Measurements from ENCODE around the gene MBD3L3.
"Not testable (repeated sequence)": the region's sequence is repeated elsewhere in the genome, so short reads cannot be mapped to it uniquely, and the experiment has no call there.

MBD3L3 gene

DNA sequence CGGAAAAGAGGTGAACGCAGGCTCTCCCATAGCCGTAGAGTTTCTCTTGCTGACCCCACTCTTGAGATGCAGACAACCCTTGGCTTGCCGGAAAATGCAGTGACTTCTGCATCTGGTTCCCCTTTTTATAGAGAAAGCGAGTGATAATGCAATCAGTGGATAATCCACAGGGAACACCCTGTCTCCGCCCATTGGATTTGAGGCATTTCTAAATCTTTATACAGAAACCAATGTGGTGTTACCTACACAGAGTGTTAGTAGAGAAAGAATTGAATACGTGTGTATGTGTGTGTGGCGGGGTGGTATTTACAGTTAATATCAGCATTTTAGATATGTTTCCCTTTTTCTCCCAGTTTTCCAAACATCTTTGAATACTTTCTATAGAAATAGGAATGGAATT lies at the start of gene MBD3L3:
Gene MBD3L3, minus strand, starts transcription at position 101 of the 400 bp plus-strand sequence. Its CDS starts 71 bp downstream, at position 30.
- intact Hi-C loops (cut with DNase I); DNase-seq: not testable (repeated sequence)

DNA sequence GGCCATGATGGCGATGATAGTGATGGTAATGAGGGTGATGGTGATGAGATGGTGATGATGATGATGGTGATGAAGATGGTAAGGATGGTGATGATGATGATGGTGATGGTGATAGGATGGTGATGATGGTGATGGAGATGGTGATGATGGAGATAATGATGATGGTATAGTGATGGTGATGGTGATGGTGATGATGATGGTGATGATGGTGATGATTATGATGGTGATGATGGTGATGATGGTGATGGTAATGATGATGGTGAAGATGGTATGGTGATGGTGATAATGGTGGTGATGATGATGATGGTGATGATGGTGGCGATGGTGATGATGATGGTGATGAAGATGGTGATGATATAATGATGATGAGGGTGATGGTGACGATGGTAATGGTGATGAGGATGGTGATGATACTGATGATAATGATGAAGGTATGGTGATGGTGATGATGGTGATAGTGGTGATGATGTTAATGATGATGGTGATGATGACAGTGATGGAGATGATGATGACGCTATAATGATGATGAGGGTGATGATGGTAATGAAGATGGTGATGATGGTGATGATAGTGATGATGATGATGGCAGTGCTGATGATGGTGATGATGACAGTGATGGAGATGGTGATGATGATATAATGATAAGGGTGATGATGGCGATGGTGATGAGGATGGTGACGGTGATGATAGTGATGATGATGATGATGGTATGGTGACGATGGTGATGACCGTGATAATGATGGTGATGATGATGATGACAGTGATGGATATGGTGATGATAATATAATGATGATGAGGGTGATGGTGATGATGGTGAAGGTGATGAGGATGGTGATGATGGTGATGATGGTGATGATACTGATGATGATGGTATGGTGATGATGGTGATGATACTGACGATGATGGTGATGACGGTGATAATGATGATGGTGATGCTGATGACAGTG lies 48.5 kb upstream of the MBD3L3 start:
- intact Hi-C loops (cut with DNase I), result no loop called here
- DNase-seq, result no peak

DNA sequence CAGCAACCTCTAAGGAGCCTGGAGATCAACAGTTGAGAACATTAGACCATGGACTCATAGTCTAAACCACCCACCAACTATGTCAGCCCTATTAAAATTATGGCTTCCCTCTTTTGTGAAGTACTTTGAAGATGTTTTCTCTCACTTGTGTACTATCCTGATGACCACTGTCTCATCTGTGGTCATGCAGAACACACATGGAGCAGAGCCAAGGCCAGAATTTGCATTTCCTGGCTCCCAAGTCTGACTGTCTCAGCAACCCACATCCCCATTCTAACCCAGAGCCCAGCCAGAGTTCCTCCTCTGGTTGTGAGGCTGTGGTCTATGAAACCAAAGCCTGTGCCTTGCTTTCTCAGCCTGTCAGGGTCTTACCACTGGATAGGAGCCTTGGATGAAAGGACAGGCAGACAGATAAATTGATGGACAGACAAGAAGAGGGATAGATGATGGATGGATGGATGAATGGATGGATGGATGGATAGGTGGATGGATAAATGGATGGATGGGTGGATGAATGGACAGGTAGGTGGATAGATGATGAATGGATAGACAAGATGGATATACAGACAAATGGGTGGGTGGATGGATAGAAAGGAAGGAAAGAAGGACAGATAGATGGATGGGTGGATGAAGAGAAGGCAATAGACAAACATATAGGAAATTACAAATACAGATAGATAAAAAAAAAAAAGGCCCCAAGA lies 46.4 kb upstream of the MBD3L3 start:
- intact Hi-C loops (cut with DNase I), result loop anchor here (5.0 kb wide), 1 partner anchor 187 kb away; the partner anchor contains the start of gene INSR
- DNase-seq, result peak in 1 of 10 donors; percentile 11

DNA sequence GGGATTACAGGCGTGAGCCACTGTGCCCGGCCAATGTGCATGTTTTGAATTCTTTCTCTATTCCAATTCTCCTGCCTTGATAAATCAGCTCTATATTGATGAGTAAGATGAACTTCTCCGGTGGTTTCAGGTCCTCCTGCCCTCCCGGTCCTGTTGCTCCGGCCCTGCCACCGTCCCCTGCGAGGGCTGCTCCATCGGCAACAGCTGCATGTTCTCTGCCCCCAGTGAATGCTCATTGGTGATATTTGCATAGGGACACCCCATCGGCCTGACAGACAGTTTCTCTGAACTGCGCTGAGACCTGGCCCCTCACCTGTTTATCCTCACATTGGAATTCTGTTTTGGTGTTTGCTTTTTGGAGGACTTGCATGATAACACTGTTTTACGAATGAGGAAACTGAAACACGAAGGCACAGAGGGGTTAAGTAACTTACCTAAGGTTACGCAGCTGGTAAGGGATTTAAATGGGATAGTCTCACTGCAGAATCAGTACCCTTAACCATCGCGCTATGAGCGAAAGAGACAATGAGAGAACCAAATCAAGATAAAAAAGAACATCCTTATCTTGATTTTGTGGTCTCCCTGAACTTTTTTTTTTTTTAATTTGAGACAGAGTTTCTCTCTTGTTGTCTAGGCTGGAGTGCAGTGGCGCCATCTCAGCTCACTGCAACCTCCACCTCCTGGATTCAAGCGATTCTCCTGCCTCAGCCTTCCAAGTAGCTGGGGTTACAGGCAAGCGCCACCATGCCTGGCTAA lies 43.2 kb upstream of the MBD3L3 start:
- DNase-seq, result no peak

DNA sequence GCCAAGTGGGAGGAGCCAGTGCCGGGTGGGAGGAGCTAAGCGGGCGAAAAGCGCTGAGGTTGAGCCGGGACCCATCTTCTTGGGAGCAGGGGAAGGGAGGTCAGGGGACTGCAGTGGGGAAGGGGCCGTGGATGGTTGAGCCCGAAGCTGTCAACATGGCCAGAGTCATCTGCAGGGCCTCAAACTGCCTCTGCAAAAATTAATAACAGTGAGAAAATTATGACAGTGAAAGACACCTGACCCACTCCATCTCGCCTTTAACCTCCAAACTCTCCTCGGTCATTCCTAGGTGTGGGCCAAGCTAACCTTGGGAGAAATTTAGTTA lies 41.1 kb upstream of the MBD3L3 start:
- intact Hi-C loops (cut with DNase I), result no loop called here
- DNase-seq, result peak in 1 of 10 donors; percentile 90

More for the DNA sequence above, 43.2 kb upstream of the MBD3L3 start:
- intact Hi-C loops (cut with DNase I), result loop anchor here (1.0 to 5.0 kb wide), 3 partner anchors 48 to 240 kb away; partner anchors contain the start of gene INSR

DNA sequence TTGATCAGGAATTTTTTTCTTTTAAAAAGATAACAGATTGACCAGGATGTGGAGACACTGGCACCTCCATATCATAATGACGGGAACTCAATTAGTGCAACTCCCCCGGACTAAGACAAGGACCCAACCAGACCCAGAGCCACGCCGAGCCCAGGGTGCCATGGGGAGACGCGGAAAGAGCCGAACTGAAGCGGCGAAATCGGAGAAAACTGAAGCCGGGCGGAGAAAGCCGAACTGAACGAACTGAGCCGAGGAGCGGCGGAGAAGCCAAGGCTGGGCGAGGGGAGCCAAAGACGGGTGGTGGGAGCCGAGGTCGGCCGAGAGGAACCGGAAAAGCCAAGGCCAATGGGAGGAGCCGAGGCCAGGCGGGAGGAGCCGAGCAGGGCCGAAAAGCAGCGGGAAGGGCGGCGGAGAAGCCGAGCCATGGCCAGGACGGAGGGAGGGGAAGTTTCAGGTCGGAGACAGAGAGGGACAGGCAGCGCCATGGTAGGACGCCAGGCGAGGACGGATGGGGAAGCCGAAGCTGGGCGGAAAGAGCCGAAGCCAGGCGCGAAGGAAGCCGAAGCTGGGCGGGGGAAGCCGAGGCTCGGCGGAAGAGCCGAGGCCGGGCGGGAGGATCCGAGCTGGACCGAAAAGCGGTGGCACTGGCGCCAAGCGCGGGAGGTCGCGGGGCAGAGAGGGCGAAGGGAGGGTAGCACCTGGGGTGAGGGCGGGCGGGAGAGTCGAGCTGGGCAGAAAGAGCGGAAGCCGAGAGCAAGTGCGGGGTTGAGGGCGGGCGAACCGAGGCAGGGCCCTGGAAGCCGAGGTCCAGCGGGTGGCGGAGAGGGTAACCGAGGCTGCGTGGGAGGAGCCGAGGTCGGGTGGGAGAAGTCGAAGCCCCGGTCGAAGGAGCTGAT lies 40.5 kb upstream of the MBD3L3 start:
- intact Hi-C loops (cut with DNase I), result no loop called here
- peak; percentile 80 to 98 (median 88) for DNase-seq

DNA sequence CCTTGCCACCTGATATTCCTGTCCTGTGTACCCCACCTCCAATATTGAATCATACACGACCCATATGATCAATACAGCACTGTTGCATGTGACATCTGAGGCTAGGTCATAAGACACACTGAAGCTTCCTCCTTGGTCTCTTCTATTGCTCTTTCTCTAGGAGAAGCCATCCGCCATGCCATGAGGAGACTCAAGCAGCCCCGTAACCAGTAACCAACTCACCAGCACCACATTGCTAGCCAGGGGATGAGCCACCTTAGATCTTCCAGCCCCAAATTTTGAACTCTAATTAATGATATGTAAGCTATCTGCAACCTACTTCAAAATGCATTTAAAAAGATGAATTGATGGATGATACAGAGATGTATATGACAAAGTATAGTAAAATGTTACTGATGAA lies 39.6 kb upstream of the MBD3L3 start:
- DNase-seq, result no peak
- intact Hi-C loops (cut with DNase I), result no loop called here

DNA sequence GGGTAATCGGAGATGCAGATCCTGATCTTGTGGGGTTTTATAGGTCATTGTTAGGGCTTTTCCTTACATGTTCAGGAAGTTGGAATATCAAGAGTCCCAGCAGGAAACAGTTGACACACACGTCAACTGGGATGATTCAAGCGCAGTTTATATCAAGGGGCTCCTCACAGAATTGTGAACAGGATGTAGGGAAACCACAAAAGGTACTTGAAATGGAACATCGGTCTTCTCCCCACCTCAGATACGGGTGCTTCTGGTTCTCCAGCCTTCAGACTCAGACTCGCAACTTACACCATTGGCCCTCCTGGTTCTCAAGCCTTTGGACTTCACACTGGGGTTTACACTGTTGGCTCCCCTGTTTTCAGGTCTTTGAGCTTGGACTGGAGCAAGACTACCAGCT lies 30.5 kb upstream of the MBD3L3 start:
- no peak for DNase-seq
- intact Hi-C loops (cut with DNase I), result no loop called here

DNA sequence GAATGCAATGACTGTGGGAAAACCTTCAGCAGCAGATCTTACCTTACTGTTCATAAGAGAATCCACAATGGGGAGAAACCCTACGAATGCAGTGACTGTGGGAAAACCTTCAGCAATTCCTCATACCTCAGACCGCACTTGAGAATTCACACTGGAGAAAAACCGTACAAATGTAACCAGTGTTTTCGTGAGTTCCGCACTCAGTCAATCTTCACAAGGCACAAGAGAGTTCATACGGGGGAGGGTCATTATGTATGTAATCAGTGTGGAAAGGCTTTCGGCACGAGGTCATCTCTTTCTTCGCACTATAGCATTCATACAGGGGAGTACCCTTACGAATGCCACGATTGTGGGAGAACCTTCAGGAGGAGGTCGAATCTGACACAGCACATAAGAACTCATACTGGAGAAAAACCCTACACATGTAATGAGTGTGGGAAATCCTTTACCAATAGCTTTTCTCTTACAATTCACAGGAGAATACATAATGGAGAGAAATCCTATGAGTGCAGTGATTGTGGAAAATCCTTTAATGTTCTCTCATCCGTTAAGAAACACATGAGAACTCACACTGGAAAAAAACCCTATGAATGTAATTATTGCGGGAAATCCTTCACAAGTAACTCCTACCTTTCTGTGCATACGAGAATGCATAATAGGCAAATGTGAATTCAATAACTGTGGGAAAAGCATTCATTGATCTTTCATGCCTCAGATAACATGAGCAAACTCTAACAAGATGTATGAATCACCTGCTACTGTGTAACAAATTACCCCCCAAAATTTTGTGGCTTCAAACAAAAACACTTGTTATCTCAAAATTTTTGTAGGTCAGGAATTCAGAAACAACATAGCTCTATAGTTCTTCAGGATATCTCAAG lies 24.8 kb upstream of the MBD3L3 start:
- intact Hi-C loops (cut with DNase I), result no loop called here
- no peak for DNase-seq

DNA sequence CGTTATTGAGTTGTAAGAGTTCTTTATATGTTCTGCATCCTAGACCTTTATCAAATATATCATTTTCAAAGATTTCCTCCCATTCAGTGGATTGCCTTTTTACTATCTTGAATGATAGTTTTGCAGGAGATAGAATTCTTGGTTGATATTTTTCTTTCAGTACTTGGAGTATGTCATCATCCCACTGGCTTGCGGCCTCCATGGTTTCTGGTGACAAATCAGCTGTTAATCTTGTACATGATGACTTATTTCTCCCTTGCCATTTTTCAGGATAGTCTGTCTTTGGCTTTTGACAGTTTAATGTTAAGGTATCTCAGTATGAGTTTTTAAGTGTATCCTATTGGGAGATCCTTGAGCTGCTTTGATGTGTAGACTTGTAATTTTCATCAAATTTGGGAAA lies 19.5 kb upstream of the MBD3L3 start:
- intact Hi-C loops (cut with DNase I), result no loop called here
- no peak for DNase-seq

DNA sequence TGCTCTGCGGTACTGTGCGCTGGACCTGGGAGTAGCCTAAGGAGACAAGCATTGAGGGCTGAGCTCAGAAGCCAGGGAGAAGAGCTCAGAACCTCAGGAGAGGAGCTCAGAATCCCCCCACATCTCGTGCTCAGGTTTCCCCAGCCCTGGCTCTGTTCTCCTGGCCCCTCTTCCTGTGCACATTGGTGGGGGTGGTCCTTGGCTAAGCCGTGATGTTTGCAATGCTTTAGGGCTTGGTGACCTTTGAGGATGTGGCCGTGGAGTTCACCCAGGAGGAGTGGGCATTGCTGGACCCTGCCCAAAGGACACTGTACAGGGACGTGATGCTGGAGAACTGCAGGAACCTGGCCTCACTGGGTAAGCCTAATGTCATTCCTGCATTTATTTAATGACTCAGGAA lies 17.7 kb upstream of the MBD3L3 start:
- DNase-seq, result no peak
- intact Hi-C loops (cut with DNase I), result no loop called here

DNA sequence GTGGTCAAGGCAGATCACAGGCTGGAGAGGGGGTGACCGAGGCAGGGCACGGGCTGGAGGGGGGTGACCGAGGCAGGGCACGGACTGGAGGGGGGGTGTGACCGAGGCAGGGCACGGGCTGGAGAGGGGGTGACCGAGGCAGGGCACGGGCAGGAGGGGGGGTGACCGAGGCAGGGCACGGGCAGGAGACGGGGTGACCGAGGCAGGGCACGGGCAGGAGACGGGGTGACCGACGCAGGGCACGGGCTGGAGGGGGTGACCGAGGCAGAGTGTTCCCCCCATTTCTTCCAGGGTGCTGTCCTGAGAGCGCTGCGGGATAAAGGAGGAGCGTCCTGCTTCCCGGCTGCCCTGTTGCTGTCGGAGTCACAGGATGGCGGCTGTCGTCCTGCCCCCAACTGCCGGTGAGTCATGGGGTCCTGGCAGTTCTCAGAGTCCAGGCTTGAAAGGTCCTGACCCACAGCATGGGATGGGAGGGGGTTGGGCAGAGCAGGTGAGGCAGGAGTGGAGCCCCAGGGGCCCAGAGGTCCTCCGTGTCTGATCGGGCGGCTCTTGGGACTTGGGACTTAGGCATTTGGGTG lies 16.3 kb upstream of the MBD3L3 start:
- intact Hi-C loops (cut with DNase I), result no loop called here
- DNase-seq, result no peak

DNA sequence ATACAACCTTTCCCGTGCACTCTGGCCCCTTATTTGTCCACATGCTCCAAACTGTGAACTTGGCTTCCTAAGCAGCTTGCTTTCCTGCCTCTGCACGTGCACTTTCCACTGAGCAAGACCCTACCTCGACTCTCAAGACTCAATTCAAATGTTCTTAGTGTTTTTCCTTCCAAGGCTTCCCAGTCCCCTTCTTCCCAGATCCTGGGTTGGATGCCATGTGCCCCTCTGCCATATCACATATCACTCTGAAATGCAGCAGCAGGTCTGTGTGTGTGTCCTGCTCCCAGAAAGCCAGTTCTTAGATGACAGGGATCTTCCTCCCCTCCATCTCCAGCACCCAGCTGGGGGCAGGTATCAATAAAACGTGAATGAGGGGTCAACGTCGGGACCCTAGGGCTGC lies 14.1 kb upstream of the MBD3L3 start:
- intact Hi-C loops (cut with DNase I), result no loop called here
- DNase-seq, result no peak

DNA sequence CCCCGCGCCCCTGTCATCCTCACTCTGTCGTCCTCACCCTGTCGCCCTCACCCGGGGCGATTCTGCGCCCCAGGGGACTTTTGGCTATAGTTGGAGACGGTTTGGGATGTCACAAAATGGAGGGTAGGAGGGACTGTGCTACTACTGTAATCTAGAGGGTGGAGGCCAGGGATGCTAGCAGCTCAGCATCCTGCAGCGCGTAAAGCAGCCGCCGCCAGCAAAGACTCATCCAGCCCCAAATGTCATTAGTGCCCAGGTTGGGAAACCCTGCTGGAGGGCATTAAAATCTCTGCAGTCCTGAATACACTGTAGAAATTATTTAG lies 11.4 kb upstream of the MBD3L3 start:
- no peak for DNase-seq
- intact Hi-C loops (cut with DNase I), result no loop called here

DNA sequence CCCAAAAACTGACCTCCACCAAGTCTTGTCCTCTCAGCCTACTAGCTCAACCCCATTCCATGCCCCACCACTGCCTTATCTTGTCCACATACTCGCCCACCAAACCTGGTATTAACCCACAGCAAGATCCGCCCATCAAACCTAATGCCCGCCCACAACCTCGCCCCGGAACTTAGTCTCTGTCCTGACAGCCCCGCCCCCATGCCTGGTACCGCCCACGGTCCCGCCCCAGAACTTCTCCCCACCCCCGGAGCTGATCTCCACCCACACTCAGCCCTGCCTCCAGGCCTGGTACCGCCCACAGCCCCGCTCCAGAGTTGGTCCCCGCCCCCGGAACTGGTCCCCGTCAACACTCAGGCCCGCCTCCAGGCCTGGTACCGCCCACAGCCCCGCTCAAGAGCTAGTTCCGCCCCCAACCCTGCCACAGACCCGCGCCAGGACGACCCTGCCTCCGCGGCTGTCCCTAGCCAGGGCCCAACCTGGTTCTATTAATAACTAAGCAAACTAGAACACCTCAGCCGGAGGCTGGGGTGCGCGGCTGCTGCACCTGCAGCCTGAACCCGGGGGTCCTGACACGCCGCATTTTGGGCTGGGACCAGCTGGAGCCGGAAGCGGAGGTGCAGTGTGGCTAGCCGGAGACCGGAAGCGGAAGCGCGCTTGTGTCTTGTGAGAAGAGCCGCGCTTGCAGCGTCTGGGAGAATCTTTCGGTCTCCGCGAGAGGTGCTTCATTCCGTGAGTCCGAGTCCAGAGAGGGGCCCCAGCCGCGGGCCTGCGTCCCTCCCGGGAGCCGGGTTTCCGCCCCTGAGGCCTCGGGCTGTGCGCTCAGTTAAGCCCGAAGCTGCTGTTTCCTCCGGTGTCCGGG lies 10.8 kb upstream of the MBD3L3 start, which contains the start of gene ZNF557:
Gene ZNF557, plus strand, starts transcription at position 662 of the 862 bp plus-strand sequence. CDS start 5,372 bp downstream, outside the sequence.
- intact Hi-C loops (cut with DNase I), result no loop called here
- peak; percentile 93 to 100 (median 98) for DNase-seq

DNA sequence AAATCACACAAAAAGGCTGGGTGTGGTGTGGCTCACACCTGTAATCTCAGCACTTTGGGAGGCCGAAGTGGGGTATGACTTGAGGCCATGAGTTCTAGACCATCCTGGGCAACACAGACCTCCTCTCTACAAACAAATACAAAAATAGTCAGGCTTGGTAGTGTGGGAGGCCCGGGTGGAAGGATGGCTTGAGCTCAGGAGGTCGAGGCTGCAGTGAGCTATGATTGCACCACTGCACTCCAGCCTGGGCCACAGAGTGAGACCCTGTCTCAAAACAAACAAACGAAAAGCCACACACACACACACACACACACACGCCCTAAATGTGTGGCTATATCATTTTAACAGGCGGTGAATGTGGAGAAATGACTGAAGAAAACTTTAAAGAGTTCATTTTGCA lies 10.1 kb upstream of the MBD3L3 start:
- DNase-seq, result peak in 1 of 10 donors; percentile 55
- intact Hi-C loops (cut with DNase I), result no loop called here

DNA sequence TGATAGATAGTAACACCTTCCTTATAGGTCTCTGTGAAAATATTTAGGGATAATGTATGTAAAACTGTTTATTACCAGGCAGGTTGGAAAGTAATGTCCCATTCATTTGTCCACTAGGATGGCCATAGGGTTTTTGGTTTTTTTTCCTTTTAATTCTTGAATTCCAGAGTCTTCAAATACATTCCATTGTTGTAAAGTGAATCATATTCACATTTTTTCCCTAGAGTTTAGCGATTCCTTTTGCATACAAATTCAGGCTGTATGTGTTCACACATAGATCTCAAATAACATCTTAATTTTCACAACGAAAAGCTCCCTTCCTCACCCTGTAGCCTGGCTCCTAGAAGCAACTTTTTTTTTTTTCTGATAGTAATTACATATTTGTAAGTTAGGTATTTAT lies 9.2 kb upstream of the MBD3L3 start:
- DNase-seq, result no peak
- intact Hi-C loops (cut with DNase I), result no loop called here

DNA sequence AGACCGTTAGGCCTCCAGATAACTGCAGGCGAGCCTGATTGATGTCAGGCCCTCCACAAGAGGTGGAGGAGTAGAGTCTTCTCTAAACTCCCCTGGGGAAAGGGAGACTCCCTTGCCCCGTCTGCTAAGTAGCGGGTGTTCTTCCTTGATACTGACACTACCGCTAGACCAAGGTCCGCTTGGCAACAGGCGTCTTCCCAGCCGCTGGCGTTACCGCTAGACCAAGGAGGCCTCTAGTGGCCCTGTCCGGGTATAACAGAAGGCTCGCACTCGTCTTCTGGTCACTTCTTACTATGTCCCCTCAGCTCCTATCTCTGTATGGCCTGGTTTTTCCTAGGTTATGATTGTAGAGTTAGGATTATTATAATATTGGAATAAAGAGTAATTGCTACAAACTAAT lies 8.6 kb upstream of the MBD3L3 start:
- peak in 2 of 10 donors; percentile 77 for DNase-seq

More for the DNA sequence above, 8.6 kb upstream of the MBD3L3 start:
- intact Hi-C loops (cut with DNase I), result not testable (repeated sequence)

All from posterior cingulate gyrus (tissue), 11 donors.